Measurements from ENCODE around the gene ACY1.

DNA sequence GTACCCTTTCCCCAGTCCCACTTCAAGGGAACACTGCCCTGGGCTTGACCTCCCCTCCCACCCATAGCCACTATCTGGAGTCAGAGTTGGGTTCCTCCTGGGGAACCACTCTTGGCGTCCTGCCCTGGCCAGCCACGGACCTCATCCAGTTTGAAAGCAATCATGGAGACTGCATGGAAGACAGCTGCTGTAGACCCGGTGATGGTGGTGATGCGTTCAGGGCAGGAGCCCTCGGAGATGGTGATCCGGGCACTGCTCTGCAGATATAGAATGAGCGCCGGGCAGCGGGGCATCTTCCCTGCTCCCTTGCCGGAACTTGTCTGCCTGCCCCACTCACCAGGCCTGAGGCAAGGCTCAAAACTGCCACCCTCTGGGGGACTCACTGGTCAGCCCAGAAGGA lies 22.9 kb upstream of the ACY1 start:
- TF ChIP-seq, protein P1, sequence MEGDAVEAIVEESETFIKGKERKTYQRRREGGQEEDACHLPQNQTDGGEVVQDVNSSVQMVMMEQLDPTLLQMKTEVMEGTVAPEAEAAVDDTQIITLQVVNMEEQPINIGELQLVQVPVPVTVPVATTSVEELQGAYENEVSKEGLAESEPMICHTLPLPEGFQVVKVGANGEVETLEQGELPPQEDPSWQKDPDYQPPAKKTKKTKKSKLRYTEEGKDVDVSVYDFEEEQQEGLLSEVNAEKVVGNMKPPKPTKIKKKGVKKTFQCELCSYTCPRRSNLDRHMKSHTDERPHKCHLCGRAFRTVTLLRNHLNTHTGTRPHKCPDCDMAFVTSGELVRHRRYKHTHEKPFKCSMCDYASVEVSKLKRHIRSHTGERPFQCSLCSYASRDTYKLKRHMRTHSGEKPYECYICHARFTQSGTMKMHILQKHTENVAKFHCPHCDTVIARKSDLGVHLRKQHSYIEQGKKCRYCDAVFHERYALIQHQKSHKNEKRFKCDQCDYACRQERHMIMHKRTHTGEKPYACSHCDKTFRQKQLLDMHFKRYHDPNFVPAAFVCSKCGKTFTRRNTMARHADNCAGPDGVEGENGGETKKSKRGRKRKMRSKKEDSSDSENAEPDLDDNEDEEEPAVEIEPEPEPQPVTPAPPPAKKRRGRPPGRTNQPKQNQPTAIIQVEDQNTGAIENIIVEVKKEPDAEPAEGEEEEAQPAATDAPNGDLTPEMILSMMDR (IDR thresholded peaks at IDR 0.05; ENCODE audit: insufficient read depth, low read length): no peak
- TF ChIP-seq POLR2AphosphoS5 (IDR thresholded peaks at IDR 0.05; ENCODE audit: low read depth) (no peak), SPI1 (IDR thresholded peaks at IDR 0.05; ENCODE audit: borderline replicate concordance, low read depth) (no peak), REST (IDR thresholded peaks at IDR 0.05; ENCODE audit: insufficient replicate concordance, low read depth) (no peak), GABPA (IDR thresholded peaks at IDR 0.05; ENCODE audit: low read depth) (no peak)
